ENCODE results near the gene KREMEN2.

KREMEN2 gene

GRCh38 chr16:2975161-2975795 is 11.2 kb downstream of the KREMEN2 start:
- H3K27me3 Mint-ChIP-seq, result no peaks in the 10 kb centered on the region
- ATAC-seq (no peak), DNase-seq (no peak)
- no peaks in the 10 kb centered on the region for H3K9me3 Mint-ChIP-seq
- H3K27ac Mint-ChIP-seq, result no peak overlapping the region
- no peak overlapping the region for H3K4me3 Mint-ChIP-seq
- peaks cover 13% of the 10 kb centered on the region for H3K4me1 Mint-ChIP-seq
- peaks cover 31% of the 10 kb centered on the region for H3K36me3 Mint-ChIP-seq (ENCODE audit: low read depth)

- no peak overlapping the region for H3K27ac Mint-ChIP-seq
- DNase-seq, result no peak
- no peak overlapping the region for H3K4me3 Mint-ChIP-seq
- H3K36me3 Mint-ChIP-seq (ENCODE audit: low read depth), result peaks cover 26% of the 10 kb centered on the region
- H3K27me3 Mint-ChIP-seq, result no peaks in the 10 kb centered on the region
- peaks cover 9% of the 10 kb centered on the region for H3K4me1 Mint-ChIP-seq
- ATAC-seq, result no peak
- no peaks in the 10 kb centered on the region for H3K9me3 Mint-ChIP-seq
These were observed 12.1 kb downstream of the KREMEN2 start for GRCh38 chr16:2976201-2976600.

GRCh38 chr16:2976673-2977072 is 12.6 kb downstream of the KREMEN2 start:
- no peak overlapping the region for H3K4me3 Mint-ChIP-seq
- H3K36me3 Mint-ChIP-seq (ENCODE audit: low read depth), result peaks cover 26% of the 10 kb centered on the region
- no peak for ATAC-seq
- no peak for DNase-seq
- no peak overlapping the region for H3K27ac Mint-ChIP-seq
- H3K27me3 Mint-ChIP-seq, result no peaks in the 10 kb centered on the region
- H3K9me3 Mint-ChIP-seq, result no peaks in the 10 kb centered on the region
- H3K4me1 Mint-ChIP-seq, result peaks cover 12% of the 10 kb centered on the region

- Mint-ChIP-seq H3K27ac (no peak overlapping the region), H3K36me3 (ENCODE audit: low read depth) (peaks cover 20% of the 10 kb centered on the region)
These were observed 13.4 kb downstream of the KREMEN2 start for GRCh38 chr16:2977440-2977839.

GRCh38 chr16:2979669-2980226 is 15.7 kb downstream of the KREMEN2 start:
- peak; percentile 4 for ATAC-seq
- H3K27ac Mint-ChIP-seq, result peak overlapping the region; percentile 73
- H3K27me3 Mint-ChIP-seq, result no peaks in the 10 kb centered on the region
- H3K36me3 Mint-ChIP-seq (ENCODE audit: low read depth), result peaks cover 13% of the 10 kb centered on the region
- DNase-seq, result peak; percentile 41
- peak overlapping the region; percentile 86 for H3K4me3 Mint-ChIP-seq
- no peaks in the 10 kb centered on the region for H3K9me3 Mint-ChIP-seq
- peaks cover 18% of the 10 kb centered on the region for H3K4me1 Mint-ChIP-seq

More at GRCh38 chr16:2977440-2977839, 13.4 kb downstream of the KREMEN2 start:
- DNase-seq (no peak), ATAC-seq (no peak)
- Mint-ChIP-seq H3K9me3 (no peaks in the 10 kb centered on the region), H3K4me1 (peaks cover 13% of the 10 kb centered on the region), H3K4me3 (peak overlapping the region; percentile 34), H3K27me3 (no peaks in the 10 kb centered on the region)

- Mint-ChIP-seq H3K36me3 (ENCODE audit: low read depth) (peaks cover 13% of the 10 kb centered on the region), H3K9me3 (no peaks in the 10 kb centered on the region), H3K27ac (peak within 1 kb of the TSS; percentile 81), H3K27me3 (no peaks in the 10 kb centered on the region), H3K4me1 (peaks cover 18% of the 10 kb centered on the region), H3K4me3 (peak within 1 kb of the TSS; percentile 86)
- ATAC-seq, result peak; percentile 80
- peak; percentile 98 for DNase-seq
These were observed 16.4 kb downstream of the KREMEN2 start, which contains the start of gene PKMYT1 for GRCh38 chr16:2980227-2981176. PKMYT1 (minus strand) TSS chr16:2980446; CDS start chr16:2979657, 789 bp downstream.

GRCh38 chr16:2981177-2981898 is 17.3 kb downstream of the KREMEN2 start:
- Mint-ChIP-seq H3K36me3 (ENCODE audit: low read depth) (peaks cover 13% of the 10 kb centered on the region), H3K9me3 (no peaks in the 10 kb centered on the region), H3K4me3 (peak overlapping the region; percentile 86), H3K4me1 (peaks cover 18% of the 10 kb centered on the region), H3K27ac (peak overlapping the region; percentile 81), H3K27me3 (no peaks in the 10 kb centered on the region)
- no peak for DNase-seq
- no peak for ATAC-seq

- Mint-ChIP-seq H3K4me1 (peaks cover 18% of the 10 kb centered on the region), H3K9me3 (no peaks in the 10 kb centered on the region), H3K4me3 (peak overlapping the region; percentile 74), H3K27ac (peak overlapping the region; percentile 80), H3K27me3 (no peaks in the 10 kb centered on the region), H3K36me3 (ENCODE audit: low read depth) (peaks cover 13% of the 10 kb centered on the region)
- no peak for DNase-seq
- no peak for ATAC-seq
These were observed 17.8 kb downstream of the KREMEN2 start for GRCh38 chr16:2981899-2982250.

- peaks cover 18% of the 10 kb centered on the region for H3K4me1 Mint-ChIP-seq
- no peaks in the 10 kb centered on the region for H3K9me3 Mint-ChIP-seq
- DNase-seq (no peak), ATAC-seq (no peak)
- H3K27ac Mint-ChIP-seq, result peak overlapping the region; percentile 9
- H3K27me3 Mint-ChIP-seq, result no peaks in the 10 kb centered on the region
- H3K4me3 Mint-ChIP-seq, result no peak overlapping the region
- H3K36me3 Mint-ChIP-seq (ENCODE audit: low read depth), result peaks cover 11% of the 10 kb centered on the region
These were observed 18.3 kb downstream of the KREMEN2 start for GRCh38 chr16:2982402-2982801.

GRCh38 chr16:2983706-2984136 is 19.6 kb downstream of the KREMEN2 start:
- peak; percentile 58 for ATAC-seq
- peak overlapping the region; percentile 21 for H3K4me3 Mint-ChIP-seq
- DNase-seq, result peak; percentile 84
- H3K4me1 Mint-ChIP-seq, result peaks cover 18% of the 10 kb centered on the region
- H3K27me3 Mint-ChIP-seq, result no peaks in the 10 kb centered on the region
- H3K36me3 Mint-ChIP-seq (ENCODE audit: low read depth), result peaks cover 4% of the 10 kb centered on the region
- H3K9me3 Mint-ChIP-seq, result no peaks in the 10 kb centered on the region
- no peak overlapping the region for H3K27ac Mint-ChIP-seq

GRCh38 chr16:2985462-2985861 is 21.4 kb downstream of the KREMEN2 start:
- H3K27ac Mint-ChIP-seq, result no peak overlapping the region
- ATAC-seq (no peak), DNase-seq (no peak)
- no peaks in the 10 kb centered on the region for H3K9me3 Mint-ChIP-seq
- H3K27me3 Mint-ChIP-seq, result no peaks in the 10 kb centered on the region
- no peak overlapping the region for H3K4me3 Mint-ChIP-seq
- no peaks in the 10 kb centered on the region for H3K36me3 Mint-ChIP-seq (ENCODE audit: low read depth)
- H3K4me1 Mint-ChIP-seq, result peaks cover 16% of the 10 kb centered on the region

GRCh38 chr16:2985893-2986355 is 21.8 kb downstream of the KREMEN2 start:
- Mint-ChIP-seq H3K27me3 (no peaks in the 10 kb centered on the region), H3K9me3 (no peaks in the 10 kb centered on the region), H3K4me3 (no peak overlapping the region), H3K27ac (no peak overlapping the region), H3K4me1 (peaks cover 14% of the 10 kb centered on the region), H3K36me3 (ENCODE audit: low read depth) (no peaks in the 10 kb centered on the region)
- DNase-seq (no peak), ATAC-seq (no peak)

- Mint-ChIP-seq H3K9me3 (no peaks in the 10 kb centered on the region), H3K27ac (no peak overlapping the region), H3K4me1 (peaks cover 8% of the 10 kb centered on the region), H3K27me3 (no peaks in the 10 kb centered on the region), H3K36me3 (ENCODE audit: low read depth) (no peaks in the 10 kb centered on the region), H3K4me3 (no peak overlapping the region)
- no peak for DNase-seq
- ATAC-seq, result no peak
These were observed 22.6 kb downstream of the KREMEN2 start for GRCh38 chr16:2986623-2987188.

GRCh38 chr16:2987286-2987685 is 23.2 kb downstream of the KREMEN2 start:
- Mint-ChIP-seq H3K4me1 (peaks cover 6% of the 10 kb centered on the region), H3K27me3 (no peaks in the 10 kb centered on the region), H3K9me3 (no peaks in the 10 kb centered on the region), H3K36me3 (ENCODE audit: low read depth) (no peaks in the 10 kb centered on the region), H3K27ac (no peak overlapping the region), H3K4me3 (no peak overlapping the region)
- ATAC-seq (no peak), DNase-seq (no peak)

Measured in activated naive CD8-positive, alpha-beta T cell treated with anti-CD3 and anti-CD28 coated beads, Interleukin-2, amount 50 U/mL, for 24 hours (primary cell).